T-helper 1 cell treated with Interleukin-12 subunit alpha and Interleukin-12 subunit beta and Interleukin-4 antibody, amounts not matched to agents 30 μg/mL and 1 μg/mL, for 36 hours (primary cell): ENCODE data around the gene LIM2.
"Not testable (repeated sequence)": the region's sequence is repeated elsewhere in the genome, so short reads cannot be mapped to it uniquely, and the experiment has no call there.

Source experiments
- H3K27ac Mint-ChIP-seq: one replicate; pipeline ENCODE4 v1.8.0; 2021; ENCODE audit warnings: mild to moderate bottlenecking, mixed read lengths
- H3K27me3 Mint-ChIP-seq: one replicate; pipeline ENCODE4 v1.8.0; 2021; ENCODE audit warnings: low read depth, mixed read lengths
- H3K36me3 Mint-ChIP-seq: one replicate; pipeline ENCODE4 v1.8.0; 2021; ENCODE audit warnings: low read depth, mixed read lengths
- H3K4me1 Mint-ChIP-seq: one replicate; pipeline ENCODE4 v1.8.0; 2021; ENCODE audit warnings: low read depth, mixed read lengths
- H3K4me3 Mint-ChIP-seq: one replicate; pipeline ENCODE4 v1.8.0; 2021; ENCODE audit warnings: mild to moderate bottlenecking, moderate library complexity, mixed read lengths
- H3K9me3 Mint-ChIP-seq: one replicate; pipeline ENCODE4 v1.8.0; 2021; ENCODE audit warnings: mixed read lengths

LIM2 gene

DNA sequence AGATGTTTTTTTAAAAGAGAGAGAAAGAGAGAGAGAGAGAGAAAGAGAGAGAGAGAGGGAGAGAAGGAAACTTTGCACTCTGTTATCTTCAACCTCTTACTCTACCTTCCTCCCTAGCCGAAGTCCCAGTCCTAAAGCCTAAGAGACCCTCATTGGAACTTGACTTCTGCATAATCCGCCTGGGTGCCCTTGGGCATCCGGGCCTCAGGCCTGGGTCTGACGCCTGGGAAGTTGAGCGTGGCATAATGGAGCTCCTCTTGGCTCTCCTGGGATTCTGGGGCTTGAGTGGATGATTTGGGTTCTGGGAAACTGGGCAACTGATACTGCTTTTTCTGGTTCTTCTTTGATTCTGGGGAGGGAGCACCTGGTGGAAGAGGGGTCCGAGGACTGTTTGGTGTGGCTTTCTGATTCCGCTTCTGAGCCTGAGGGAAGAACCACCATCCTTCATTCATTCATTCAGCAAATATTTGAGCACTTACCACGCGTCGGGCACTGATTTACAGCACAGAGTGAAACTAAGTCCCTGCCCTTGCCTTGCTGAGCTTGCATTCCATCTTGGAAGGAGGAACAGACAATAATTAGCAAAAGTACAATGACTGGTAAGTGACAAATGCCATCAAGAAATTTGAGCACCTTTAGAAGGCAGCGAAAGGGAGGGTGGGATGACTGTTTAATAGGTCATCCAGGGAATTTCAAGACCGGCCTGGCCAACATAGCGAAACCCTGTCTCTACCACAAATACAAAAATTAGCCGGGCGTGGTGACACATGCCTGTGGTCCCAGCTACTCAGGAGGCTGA, 23.4 kb upstream of the LIM2 start:
- Mint-ChIP-seq H3K9me3 (peaks cover 3% of the 10 kb centered on the region), H3K27me3 (peaks cover 7% of the 10 kb centered on the region), H3K4me3 (no peak overlapping the region), H3K27ac (no peak overlapping the region), H3K4me1 (peaks cover 7% of the 10 kb centered on the region), H3K36me3 (no peaks in the 10 kb centered on the region)

DNA sequence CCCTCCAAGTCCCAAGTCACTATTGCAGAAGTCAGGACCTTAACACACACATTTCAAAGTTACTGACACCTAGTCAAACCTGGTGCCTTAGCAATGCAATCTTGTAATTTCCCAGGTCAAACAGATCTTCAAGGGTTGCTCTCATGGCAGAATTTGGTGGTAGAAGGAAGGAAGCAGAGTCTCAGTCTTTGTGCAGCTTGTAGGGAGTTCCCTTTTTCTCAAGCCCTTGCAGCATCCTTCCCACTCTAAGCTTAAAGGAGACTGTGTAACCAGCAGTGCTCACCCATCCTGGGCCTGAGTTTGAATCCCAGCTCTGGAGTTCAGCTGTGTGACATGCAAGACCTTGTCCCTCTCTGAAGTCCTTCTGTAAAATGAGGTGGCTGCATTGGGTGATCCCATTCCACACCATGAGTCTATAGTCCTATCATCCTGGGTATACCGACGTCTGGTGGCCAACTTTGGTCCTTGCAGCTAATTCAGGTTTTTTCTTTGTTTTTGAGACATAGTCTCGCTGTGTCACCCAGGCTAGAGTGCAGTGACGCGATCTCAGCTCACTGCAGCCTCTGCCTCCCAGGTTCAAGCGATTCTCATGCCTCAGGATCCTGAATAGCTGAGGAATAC, 19.8 kb upstream of the LIM2 start:
- Mint-ChIP-seq H3K4me3 (no peak overlapping the region), H3K4me1 (peaks cover 7% of the 10 kb centered on the region), H3K36me3 (peaks cover 8% of the 10 kb centered on the region), H3K9me3 (peaks cover 10% of the 10 kb centered on the region), H3K27me3 (peaks cover 8% of the 10 kb centered on the region), H3K27ac (peak overlapping the region; percentile 4)

DNA sequence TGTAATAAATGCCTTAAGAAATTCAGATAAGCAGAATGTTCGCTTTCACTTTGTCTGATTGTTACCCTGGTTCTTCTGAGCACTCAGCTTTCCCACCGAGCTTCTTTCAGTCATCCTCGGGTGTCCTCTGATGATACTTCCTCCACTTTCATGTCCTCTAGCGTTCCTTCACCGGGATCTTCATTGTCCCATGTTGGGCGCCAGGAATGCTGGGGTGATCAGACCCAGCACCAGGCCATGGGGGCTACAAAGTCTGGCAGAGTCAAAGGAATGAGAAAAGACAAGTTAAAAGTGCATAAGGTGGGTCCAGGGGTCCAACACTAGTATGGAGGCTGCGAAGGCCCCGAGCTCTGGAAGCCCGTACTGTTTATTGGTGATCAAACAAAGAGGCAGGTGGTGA, 14.3 kb upstream of the LIM2 start:
- peaks cover 16% of the 10 kb centered on the region for H3K36me3 Mint-ChIP-seq
- peaks cover 8% of the 10 kb centered on the region for H3K4me1 Mint-ChIP-seq
- peaks cover 4% of the 10 kb centered on the region for H3K27me3 Mint-ChIP-seq
- no peak overlapping the region for H3K27ac Mint-ChIP-seq
- H3K4me3 Mint-ChIP-seq: no peak overlapping the region
- peaks cover 23% of the 10 kb centered on the region for H3K9me3 Mint-ChIP-seq

DNA sequence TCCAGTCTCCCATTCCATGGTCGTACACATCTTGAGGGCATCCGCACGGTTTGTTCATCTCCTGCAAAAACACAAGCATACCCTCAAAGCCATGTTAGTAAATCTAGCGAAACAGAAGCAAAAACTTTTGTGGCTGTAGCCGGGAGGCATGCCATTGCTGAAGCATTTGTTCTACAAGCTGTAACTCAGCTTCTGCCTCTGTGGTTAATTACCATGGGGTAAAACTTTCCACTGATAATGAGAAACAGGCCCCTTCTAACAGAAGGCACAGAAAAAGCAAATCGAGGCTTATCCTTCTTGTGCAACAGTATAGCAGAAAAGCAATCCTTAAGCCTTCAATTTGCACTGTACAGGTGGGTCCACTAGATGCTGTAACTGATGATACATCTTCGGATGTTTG, 12.2 kb upstream of the LIM2 start:
- H3K4me3 Mint-ChIP-seq: not testable (repeated sequence)
- H3K4me1 Mint-ChIP-seq: peaks cover 20% of the 10 kb centered on the region

DNA sequence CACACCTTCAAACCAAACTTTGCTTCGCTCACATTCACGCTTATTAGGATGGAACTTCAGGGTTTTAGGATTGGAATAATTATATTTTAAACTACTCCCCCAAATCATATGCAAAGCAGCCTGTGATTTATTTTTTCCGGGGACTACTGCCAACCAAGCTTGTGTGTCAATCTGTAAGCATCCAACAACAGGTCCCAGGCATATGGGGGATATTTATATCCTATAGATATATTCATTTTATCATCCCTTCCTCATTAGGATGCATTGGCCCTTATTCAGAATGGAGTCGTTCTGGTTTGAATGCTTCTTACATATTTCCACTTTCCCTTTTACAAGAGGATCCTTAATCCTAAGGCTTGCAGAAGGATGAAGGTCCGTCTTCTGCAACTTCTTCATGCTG, 11.5 kb upstream of the LIM2 start:
- peaks cover 16% of the 10 kb centered on the region for H3K36me3 Mint-ChIP-seq
- H3K27ac Mint-ChIP-seq: no peak overlapping the region
- peaks cover 19% of the 10 kb centered on the region for H3K9me3 Mint-ChIP-seq
- peaks cover 26% of the 10 kb centered on the region for H3K4me1 Mint-ChIP-seq
- H3K4me3 Mint-ChIP-seq: no peak overlapping the region
- H3K27me3 Mint-ChIP-seq: no peaks in the 10 kb centered on the region

More for the DNA sequence above, 12.2 kb upstream of the LIM2 start:
- H3K27me3 Mint-ChIP-seq, H3K27ac Mint-ChIP-seq: not testable (repeated sequence)
- H3K9me3 Mint-ChIP-seq: peaks cover 19% of the 10 kb centered on the region
- H3K36me3 Mint-ChIP-seq: peaks cover 16% of the 10 kb centered on the region

DNA sequence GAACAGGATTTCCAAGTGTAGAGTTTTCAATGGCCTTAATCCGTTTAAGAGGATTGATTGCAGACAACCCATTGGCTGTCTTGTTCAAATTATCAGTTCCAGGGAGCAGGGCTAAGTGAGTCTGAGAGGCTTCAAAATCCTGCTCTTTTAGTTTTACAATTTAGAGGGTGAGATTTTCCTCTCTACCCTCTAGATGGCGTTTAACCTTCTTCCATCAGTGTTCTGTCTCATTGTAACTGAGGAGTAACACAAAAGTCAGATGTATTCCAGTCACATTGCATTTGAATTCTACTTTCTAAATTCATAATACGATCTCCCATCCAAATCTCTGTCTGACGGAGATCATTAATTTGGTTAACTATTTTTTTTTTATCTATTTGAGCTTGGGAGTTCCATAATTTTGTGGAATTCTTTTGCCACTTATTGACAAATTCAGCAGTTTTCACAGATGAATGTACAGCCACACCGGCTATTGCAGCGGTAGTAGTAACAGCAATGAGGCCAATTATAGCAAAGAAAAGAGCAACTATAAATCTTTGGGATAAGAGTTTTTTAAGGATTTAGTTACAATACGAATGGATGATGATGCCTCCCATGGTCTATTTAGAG, 10.4 kb upstream of the LIM2 start:
- H3K27me3 Mint-ChIP-seq: no peaks in the 10 kb centered on the region
- H3K9me3 Mint-ChIP-seq: peaks cover 19% of the 10 kb centered on the region
- peaks cover 11% of the 10 kb centered on the region for H3K36me3 Mint-ChIP-seq
- H3K4me3 Mint-ChIP-seq: no peak overlapping the region
- no peak overlapping the region for H3K27ac Mint-ChIP-seq
- peaks cover 29% of the 10 kb centered on the region for H3K4me1 Mint-ChIP-seq

DNA sequence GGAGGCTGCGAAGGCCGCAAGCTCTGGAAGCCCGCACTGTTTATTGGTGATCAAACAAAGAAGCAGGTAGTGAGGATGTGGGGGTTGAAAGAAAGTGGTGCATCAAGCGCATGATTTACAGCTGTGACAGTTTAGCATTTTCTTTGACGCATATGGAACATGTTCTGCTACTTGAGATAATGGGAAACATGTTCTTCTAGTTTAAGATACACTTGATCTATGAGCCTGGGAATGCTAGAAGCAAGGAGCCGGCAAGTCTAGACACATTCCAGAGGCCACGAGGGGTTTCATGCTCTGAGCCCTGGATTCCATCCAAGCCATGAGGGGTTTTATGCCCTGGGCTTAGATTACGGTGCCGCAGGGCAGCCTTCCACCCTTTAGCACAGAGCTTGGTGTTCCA, 9.7 kb upstream of the LIM2 start:
- H3K9me3 Mint-ChIP-seq: peaks cover 12% of the 10 kb centered on the region
- not testable (repeated sequence) for H3K4me3 Mint-ChIP-seq, H3K36me3 Mint-ChIP-seq, H3K27ac Mint-ChIP-seq, H3K27me3 Mint-ChIP-seq
- peaks cover 36% of the 10 kb centered on the region for H3K4me1 Mint-ChIP-seq

DNA sequence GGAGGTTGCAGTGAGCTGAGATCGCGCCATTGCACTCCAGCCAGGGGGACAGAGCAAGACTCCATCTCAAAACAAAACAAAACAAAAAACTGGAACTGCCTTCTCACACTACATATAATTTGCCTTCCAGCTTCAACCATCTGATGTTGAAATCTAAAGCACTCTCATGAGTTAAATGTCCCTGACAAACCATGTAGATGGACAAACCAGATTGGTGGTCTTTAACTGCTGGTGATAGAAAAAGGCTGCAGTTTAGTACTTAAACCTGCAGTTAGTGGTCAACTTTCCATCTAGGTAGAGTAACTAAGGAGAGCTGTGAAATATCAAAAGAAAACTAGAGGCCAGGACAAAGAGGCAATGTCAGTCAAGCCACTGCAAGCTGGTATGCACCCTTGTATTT, 8.4 kb upstream of the LIM2 start:
- Mint-ChIP-seq H3K27me3 (no peaks in the 10 kb centered on the region), H3K27ac (peak overlapping the region; percentile 45), H3K4me1 (peaks cover 40% of the 10 kb centered on the region), H3K4me3 (no peak overlapping the region), H3K36me3 (no peaks in the 10 kb centered on the region), H3K9me3 (peaks cover 3% of the 10 kb centered on the region)

DNA sequence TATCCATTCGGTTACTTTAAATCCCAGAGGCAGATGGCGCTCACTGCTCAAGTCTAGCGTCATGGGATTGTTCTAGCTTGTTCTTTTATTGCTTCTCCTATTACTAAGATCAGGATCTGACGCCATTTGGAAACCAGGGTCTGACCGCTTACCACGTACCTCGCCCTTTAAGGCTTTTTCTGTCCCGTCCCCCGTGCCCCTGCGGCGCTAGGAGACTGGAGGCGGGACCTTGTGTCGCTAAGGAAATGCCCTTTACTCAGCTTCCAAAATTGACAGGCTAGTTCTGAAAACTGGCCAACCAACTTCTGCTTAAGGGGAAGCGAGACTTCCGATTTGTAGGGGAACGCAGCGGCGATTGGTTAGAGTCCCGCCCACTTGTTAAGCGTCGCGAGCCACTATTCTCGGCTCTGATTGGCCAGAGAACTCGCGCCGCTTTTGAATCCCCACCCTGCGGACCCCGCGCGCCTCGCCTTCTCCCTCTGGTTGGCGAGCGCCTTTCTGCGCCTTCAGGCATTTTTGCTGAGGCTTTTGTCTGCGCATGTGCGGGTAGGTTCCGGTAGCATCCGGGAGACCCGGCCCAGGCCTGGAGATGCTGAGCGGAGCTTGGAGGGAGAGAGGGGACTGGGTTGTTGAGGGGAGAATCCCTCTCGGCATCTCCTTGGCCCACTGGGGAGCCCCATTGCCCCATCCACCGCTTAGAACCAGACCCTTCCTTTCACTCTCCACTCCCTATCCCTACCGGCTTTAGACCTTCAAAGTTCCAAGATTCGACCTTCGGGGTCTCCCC, 6.5 kb upstream of the LIM2 start:
- Mint-ChIP-seq H3K36me3 (no peaks in the 10 kb centered on the region), H3K4me3 (peak overlapping the region; percentile 90), H3K27me3 (no peaks in the 10 kb centered on the region), H3K4me1 (peaks cover 42% of the 10 kb centered on the region), H3K9me3 (no peaks in the 10 kb centered on the region), H3K27ac (peak overlapping the region; percentile 98)

DNA sequence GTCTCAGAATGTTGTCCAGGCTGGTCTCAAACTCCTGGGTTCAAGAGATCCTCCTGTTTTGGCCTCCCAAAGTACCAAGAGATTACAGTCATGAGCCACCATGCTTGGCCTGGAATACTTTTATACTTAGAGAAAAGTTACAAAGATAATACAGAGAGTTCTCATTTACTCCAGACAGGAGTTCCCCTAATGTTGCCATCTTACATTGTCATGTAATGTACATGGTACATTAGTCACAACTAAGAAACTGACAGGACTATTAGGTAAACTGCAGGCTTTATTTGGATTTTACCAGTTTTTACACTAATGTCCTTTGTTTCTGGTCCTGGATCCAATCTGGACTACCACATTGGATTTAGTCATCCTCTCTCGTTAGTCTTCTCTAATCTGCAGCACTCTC, 4.9 kb upstream of the LIM2 start:
- peak overlapping the region; percentile 80 for H3K27ac Mint-ChIP-seq
- no peaks in the 10 kb centered on the region for H3K36me3 Mint-ChIP-seq
- peaks cover 36% of the 10 kb centered on the region for H3K4me1 Mint-ChIP-seq
- H3K4me3 Mint-ChIP-seq: peak overlapping the region; percentile 58
- H3K9me3 Mint-ChIP-seq: no peaks in the 10 kb centered on the region
- no peaks in the 10 kb centered on the region for H3K27me3 Mint-ChIP-seq

DNA sequence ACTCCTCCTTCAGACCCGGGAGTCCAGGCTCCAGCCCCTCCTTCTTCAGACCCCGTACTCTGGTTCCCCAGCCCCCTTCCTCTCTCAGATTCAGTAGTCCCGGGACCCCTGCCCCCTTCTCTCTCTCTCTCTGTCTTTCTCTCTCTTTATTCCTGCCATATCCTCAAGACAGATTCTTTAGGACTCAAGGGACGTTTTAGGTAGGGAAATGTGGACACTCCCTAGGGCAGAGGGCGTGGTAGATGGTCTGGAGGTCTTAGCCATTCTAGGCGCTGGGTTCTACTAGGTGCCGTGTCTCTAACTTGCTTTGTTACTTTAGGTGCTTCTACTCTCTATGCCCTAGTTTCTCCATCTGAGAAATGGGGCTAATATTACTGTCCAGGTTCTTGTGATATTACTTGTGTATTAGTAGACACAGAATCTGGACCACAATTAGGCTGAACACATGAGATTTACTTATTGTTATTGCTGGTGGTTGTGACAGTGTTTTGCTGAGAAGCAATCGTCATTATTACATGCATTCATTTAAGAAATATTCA, 3.4 kb upstream of the LIM2 start:
- Mint-ChIP-seq H3K27me3 (no peaks in the 10 kb centered on the region), H3K27ac (peak overlapping the region; percentile 80), H3K4me3 (peak overlapping the region; percentile 54), H3K36me3 (no peaks in the 10 kb centered on the region), H3K9me3 (no peaks in the 10 kb centered on the region), H3K4me1 (peaks cover 30% of the 10 kb centered on the region)

DNA sequence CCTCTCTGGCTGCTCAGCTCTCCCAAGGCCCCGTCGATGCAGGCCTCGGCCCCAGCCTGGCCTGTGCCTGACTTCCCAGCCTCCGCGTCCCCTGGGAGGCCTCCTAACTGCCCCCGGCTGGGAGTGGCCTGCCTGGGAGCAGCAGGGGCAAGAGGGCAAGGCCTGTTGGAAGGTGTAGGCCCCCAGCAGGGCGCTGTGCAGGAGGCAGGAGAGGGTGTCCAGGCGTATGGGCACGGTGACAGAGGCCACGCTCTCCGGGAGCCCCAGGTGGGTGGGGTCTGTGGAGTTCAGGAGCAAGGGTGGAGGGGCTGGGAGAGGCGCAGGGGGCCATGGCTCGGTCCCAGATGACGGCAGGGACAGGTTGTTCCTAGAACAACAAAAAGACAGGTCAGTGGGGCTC, 1.4 kb upstream of the LIM2 start:
- Mint-ChIP-seq H3K27me3 (no peaks in the 10 kb centered on the region), H3K4me3 (no peak overlapping the region), H3K36me3 (no peaks in the 10 kb centered on the region), H3K27ac (no peak overlapping the region), H3K9me3 (no peaks in the 10 kb centered on the region), H3K4me1 (peaks cover 16% of the 10 kb centered on the region)

DNA sequence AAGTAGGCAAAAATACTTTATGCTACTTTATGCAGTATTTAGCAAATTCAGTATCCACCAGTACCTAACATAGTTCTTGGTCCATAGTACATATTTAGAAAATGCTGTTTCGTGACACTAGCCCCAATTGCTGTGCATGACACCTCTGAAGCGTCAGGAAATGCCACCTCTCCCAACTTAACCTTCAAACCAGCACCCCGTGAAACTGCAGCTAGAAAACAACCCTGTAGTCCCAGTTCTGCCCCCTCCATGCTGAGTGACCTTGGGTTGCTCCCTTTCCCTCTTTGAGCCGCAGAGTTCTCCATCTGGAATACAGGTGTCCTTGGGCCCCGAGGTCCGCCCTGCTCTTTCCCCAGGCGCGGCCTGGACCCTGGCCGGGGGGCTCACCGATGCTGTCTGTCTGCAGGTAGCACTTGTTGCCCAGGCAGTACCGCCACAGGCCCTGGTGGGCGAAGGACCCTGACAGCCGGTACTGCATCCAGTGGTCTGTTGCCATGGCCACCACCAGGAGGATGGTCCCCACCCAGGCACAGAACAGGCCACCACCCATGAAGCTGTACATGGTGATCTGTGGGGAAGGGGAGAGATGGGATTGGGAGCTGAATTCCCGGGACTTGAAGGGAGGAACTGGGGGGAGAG, 773 bp downstream of the LIM2 start:
- H3K27me3 Mint-ChIP-seq: peaks cover 3% of the 10 kb centered on the region
- H3K36me3 Mint-ChIP-seq: no peaks in the 10 kb centered on the region
- no peak overlapping the region for H3K27ac Mint-ChIP-seq
- H3K4me3 Mint-ChIP-seq: no peak overlapping the region
- peaks cover 6% of the 10 kb centered on the region for H3K4me1 Mint-ChIP-seq
- no peaks in the 10 kb centered on the region for H3K9me3 Mint-ChIP-seq

DNA sequence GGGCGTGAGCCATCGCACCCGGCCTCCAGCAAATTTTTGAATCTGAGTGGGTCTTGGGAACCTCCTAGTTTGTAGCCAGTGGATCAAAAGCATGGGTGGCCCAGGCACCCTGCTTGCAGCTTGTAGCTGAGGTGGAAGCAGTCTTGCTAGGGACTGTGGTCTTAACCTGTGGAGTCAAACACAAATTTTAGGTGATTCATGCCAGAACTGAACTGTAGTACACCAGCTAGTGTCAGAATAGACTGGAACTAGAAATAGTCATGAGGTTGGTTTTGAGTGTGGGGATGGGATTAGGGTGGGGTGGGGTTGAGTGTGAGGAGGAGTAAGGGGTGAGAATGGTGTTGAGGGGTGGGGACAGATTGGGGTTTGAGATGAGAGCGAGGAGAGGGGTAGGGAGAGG, 5.8 kb downstream of the LIM2 start:
- no peak overlapping the region for H3K27ac Mint-ChIP-seq
- H3K36me3 Mint-ChIP-seq: peaks cover 2% of the 10 kb centered on the region
- H3K4me1 Mint-ChIP-seq: peaks cover 9% of the 10 kb centered on the region
- H3K9me3 Mint-ChIP-seq: no peaks in the 10 kb centered on the region
- H3K27me3 Mint-ChIP-seq: peaks cover 3% of the 10 kb centered on the region
- no peak overlapping the region for H3K4me3 Mint-ChIP-seq
